Activated CD4-positive, alpha-beta T cell treated with anti-CD3 and anti-CD28 coated beads, Interleukin-2, amount 50 U/mL, for 4 hours (primary cell): Measurements from ENCODE around the gene MAP7D3.
"Not testable (repeated sequence)": the region's sequence is repeated elsewhere in the genome, so short reads cannot be mapped to it uniquely, and the experiment has no call there.

ENCODE experiments used
- DNase-seq, 2 experiments: peaks; one replicate each; pipeline ENCODE4 v3.0.0-alpha.2; 2020

The MAP7D3 gene

GRCh38 chrX:136179133-136179532, 72.1 kb downstream of the MAP7D3 start:
- no peak for DNase-seq

GRCh38 chrX:136176399-136176825, 74.8 kb downstream of the MAP7D3 start:
- no peak for DNase-seq

GRCh38 chrX:136171420-136171819, 79.8 kb downstream of the MAP7D3 start:
- DNase-seq = no peak

GRCh38 chrX:136170139-136170800, 80.9 kb downstream of the MAP7D3 start:
- no peak for DNase-seq

- DNase-seq = no peak
These were observed 82.1 kb downstream of the MAP7D3 start for GRCh38 chrX:136168929-136169735.

- not testable (repeated sequence) for DNase-seq
These were observed 83.2 kb downstream of the MAP7D3 start for GRCh38 chrX:136167989-136168388.

- no peak for DNase-seq
These were observed 84.9 kb downstream of the MAP7D3 start for GRCh38 chrX:136166221-136166855.

GRCh38 chrX:136165406-136165805, 85.8 kb downstream of the MAP7D3 start:
- no peak for DNase-seq

- DNase-seq = no peak
These were observed 87.5 kb downstream of the MAP7D3 start for GRCh38 chrX:136163689-136164088.
